OCI-LY7 (cell line): Measurements from ENCODE around the gene PHGDH. TPM values are rescaled to one million over a fixed set of nuclear protein-coding genes. Genes with fewer than 3 reads are reported as not detected.

ENCODE experiments used
- BruUV-seq: library from RNA; stranded (reverse); fragments of 400-500 nt; replicated peaks from 2 replicates; lab custom pipeline; 2021; lab: Mats Ljungman, UMichigan
- CTCF ChIA-PET: fragments of 300-600 bp; sonication (Branson Sonifier 250); formaldehyde crosslinking; loops from one replicate; lab custom pipeline; 2022; ENCODE audit warnings: antibody characterized with exemption; ENCODE audit not compliant: unreplicated experiment; lab: Charles Lee
- POLR2A ChIA-PET: fragments of 300-600 bp; sonication (Branson Sonifier 250); formaldehyde crosslinking; loops from one replicate; lab custom pipeline; 2022; ENCODE audit warnings: antibody characterized with exemption; lab: Charles Lee
- DNase-seq: peaks from one replicate; pipeline ENCODE4 v3.0.0-alpha.2; 2015; ENCODE audit warnings: low spot score
- H2AFZ ChIP-seq: fragments of 200-600 bp; sonication (generic), shearing (Covaris generic); 2 replicates; pipeline ENCODE4 v1.6.1; 2014; ENCODE audit warnings: mild to moderate bottlenecking, antibody characterized with exemption, low read length, moderate library complexity
- H3K27ac ChIP-seq: fragments of 200-600 bp; sonication (generic); 2 replicates; pipeline ENCODE4 v1.5.1; 2014; ENCODE audit warnings: mixed run types, low read depth, mild to moderate bottlenecking, moderate library complexity, low read length, inconsistent platforms; ENCODE audit not compliant: poor library complexity, severe bottlenecking
- H3K36me3 ChIP-seq: fragments of 200-600 bp; sonication (generic); 2 replicates; pipeline ENCODE4 v1.6.1; 2014; ENCODE audit warnings: mild to moderate bottlenecking, antibody characterized with exemption, low read length, moderate library complexity, mixed read lengths; ENCODE audit not compliant: insufficient read depth
- H3K4me1 ChIP-seq: fragments of 200-600 bp; sonication (generic); 2 replicates; pipeline ENCODE4 v1.5.1; 2014; ENCODE audit warnings: mild to moderate bottlenecking, low read length; ENCODE audit not compliant: insufficient read depth, poor library complexity, severe bottlenecking
- H3K4me2 ChIP-seq: fragments of 200-600 bp; sonication (generic); 2 replicates; pipeline ENCODE4 v1.6.1; 2014; ENCODE audit warnings: mild to moderate bottlenecking, low read length
- H3K4me3 ChIP-seq: fragments of 200-600 bp; sonication (generic); 2 replicates; pipeline ENCODE4 v1.5.1; 2014; ENCODE audit warnings: mild to moderate bottlenecking, low read depth, low read length; ENCODE audit not compliant: poor library complexity, severe bottlenecking
- H3K79me2 ChIP-seq: fragments of 200-600 bp; sonication (generic); 2 replicates; pipeline ENCODE4 v1.6.1; 2016; ENCODE audit warnings: low read depth, mild to moderate bottlenecking, low read length, moderate library complexity, mixed read lengths; ENCODE audit not compliant: insufficient read depth
- H3K9me2 ChIP-seq: fragments of 200-600 bp; sonication (generic); 2 replicates; pipeline ENCODE4 v1.6.1; 2016; ENCODE audit warnings: mild to moderate bottlenecking, low read length, mixed read lengths; ENCODE audit not compliant: insufficient read depth
- H3K9me3 ChIP-seq: fragments of 200-600 bp; sonication (generic); 2 replicates; pipeline ENCODE4 v1.6.1; 2014; ENCODE audit warnings: mild to moderate bottlenecking, mixed run types, low read length, mixed read lengths
- H4K20me1 ChIP-seq: fragments of 200-600 bp; sonication (generic); 2 replicates; pipeline ENCODE4 v1.6.1; 2014; ENCODE audit warnings: mild to moderate bottlenecking, antibody characterized with exemption, low read length, moderate library complexity, mixed read lengths; ENCODE audit not compliant: insufficient read depth
- CTCF ChIP-seq: fragments of 200-600 bp; sonication (generic); conservative IDR thresholded peaks from 2 replicates; pipeline ENCODE4 v1.5.1; 2014; ENCODE audit warnings: mild to moderate bottlenecking, antibody characterized with exemption, low read length, moderate library complexity, mixed read lengths
- EZH2phosphoT487 ChIP-seq: fragments of 200-600 bp; sonication (generic); IDR thresholded peaks from 2 replicates; pipeline ENCODE4 v1.6.1; 2018; ENCODE audit warnings: low read depth, borderline replicate concordance, mild to moderate bottlenecking, mixed run types, antibody characterized with exemption, low read length, moderate library complexity, mixed read lengths
- intact Hi-C: fragments of 100-400 bp; cut with micrococcal nuclease; formaldehyde crosslinking; loops from one replicate; pipeline ENCODE4 v1.10.0; 2022; ENCODE audit not compliant: unreplicated experiment
- total RNA-seq, 2 experiments: library from RNA; depleted of rRNA in 1 of 2; stranded (reverse); fragments of >200 nt in 1 of 2; shearing (Covaris generic) in 1 of 2; gene quantifications; 2 replicates each; pipeline ENCODE4 v1.2.3, GENCODE V29; 2014 to 2022

PHGDH gene
- total RNA-seq, 2 experiments from 2014 or later: 287 to 451 TPM

- no peak for TF ChIP-seq CTCF
- no peak for TF ChIP-seq EZH2phosphoT487
- BruUV-seq: no TSS peak
- no peaks in the 10 kb centered on the region for H4K20me1 ChIP-seq
- POLR2A ChIA-PET: no interaction called here
- no peaks in the 10 kb centered on the region for H3K9me2 ChIP-seq
- no peak for DNase-seq
- intact Hi-C loops: loop anchor here (10.0 kb wide), 1 partner anchor 130 kb away; no protein-coding TSS in a partner anchor
- H3K36me3 ChIP-seq: peaks cover 52% of the 10 kb centered on the region
- H2AFZ ChIP-seq: no peak overlapping the region
- H3K4me1 ChIP-seq: no peaks in the 10 kb centered on the region
- H3K4me2 ChIP-seq: no peak overlapping the region
- CTCF ChIA-PET: no interaction called here
- H3K4me3 ChIP-seq: no peak overlapping the region
- no peaks in the 10 kb centered on the region for H3K79me2 ChIP-seq
- no peaks in the 10 kb centered on the region for H3K9me3 ChIP-seq
- no peak overlapping the region for H3K27ac ChIP-seq
Measured at GRCh38 chr1:119745034-119745433, 33.3 kb downstream of the PHGDH start.

- Histone ChIP-seq H3K4me3 (no peak overlapping the region), H3K79me2 (no peaks in the 10 kb centered on the region), H2AFZ (no peak overlapping the region), H3K4me1 (no peaks in the 10 kb centered on the region), H4K20me1 (no peaks in the 10 kb centered on the region), H3K4me2 (no peak overlapping the region), H3K9me2 (no peaks in the 10 kb centered on the region), H3K9me3 (no peaks in the 10 kb centered on the region), H3K27ac (no peak overlapping the region), H3K36me3 (peaks cover 29% of the 10 kb centered on the region)
- ChIA-PET CTCF (no interaction called here), POLR2A (no interaction called here)
- DNase-seq: no peak
- no TSS peak for BruUV-seq
- intact Hi-C loops: loop anchor here (10.0 kb wide), 1 partner anchor 133 kb away; no protein-coding TSS in a partner anchor
- TF ChIP-seq EZH2phosphoT487 (no peak), CTCF (no peak)
Measured at GRCh38 chr1:119747451-119747850, 35.7 kb downstream of the PHGDH start.

GRCh38 chr1:119748040-119748439 lies 36.3 kb downstream of the PHGDH start:
- H2AFZ ChIP-seq: no peak overlapping the region
- intact Hi-C loops: loop anchor here (10.0 kb wide), 1 partner anchor 133 kb away; no protein-coding TSS in a partner anchor
- no peaks in the 10 kb centered on the region for H3K9me3 ChIP-seq
- CTCF ChIA-PET: no interaction called here
- H3K79me2 ChIP-seq: no peaks in the 10 kb centered on the region
- no peak for DNase-seq
- TF ChIP-seq CTCF: no peak
- no peak for TF ChIP-seq EZH2phosphoT487
- no peaks in the 10 kb centered on the region for H3K9me2 ChIP-seq
- no TSS peak for BruUV-seq
- H3K4me1 ChIP-seq: no peaks in the 10 kb centered on the region
- H4K20me1 ChIP-seq: no peaks in the 10 kb centered on the region
- H3K4me2 ChIP-seq: no peak overlapping the region
- POLR2A ChIA-PET: no interaction called here
- peaks cover 23% of the 10 kb centered on the region for H3K36me3 ChIP-seq
- H3K27ac ChIP-seq: no peak overlapping the region
- H3K4me3 ChIP-seq: no peak overlapping the region
